Subcutaneous abdominal adipose tissue (tissue), 5 donors: ENCODE results near the gene IER2.
A peak's percentile ranks its signal among the peaks of the same experiment; 100 is the strongest.

Source experiments
- H3K27ac ChIP-seq: one replicate; pipeline ENCODE4 v1.7.0; 2013; ENCODE audit warnings: low read depth, mild to moderate bottlenecking, inconsistent platforms, low read length, moderate library complexity
- H3K27me3 ChIP-seq, 5 donors: one replicate each; pipeline ENCODE4 v1.7.0; 2013; ENCODE audit warnings: low read length in 5 of 5, inconsistent platforms in 1 of 5; ENCODE audit not compliant: control insufficient read depth in 5 of 5, insufficient read depth in 4 of 5
- H3K36me3 ChIP-seq, 5 donors: one replicate each; pipeline ENCODE4 v1.7.0; 2013; ENCODE audit warnings: low read length in 5 of 5; ENCODE audit not compliant: control insufficient read depth in 5 of 5, insufficient read depth in 5 of 5
- H3K4me1 ChIP-seq, 5 donors: one replicate each; pipeline ENCODE4 v1.7.0; 2013; ENCODE audit warnings: low read length in 5 of 5, mild to moderate bottlenecking in 3 of 5, moderate library complexity in 1 of 5; ENCODE audit not compliant: control insufficient read depth in 5 of 5, insufficient read depth in 5 of 5
- H3K4me3 ChIP-seq, 5 donors: one replicate each; pipeline ENCODE4 v1.7.0; 2013; ENCODE audit warnings: low read length in 5 of 5, low read depth in 1 of 5
- H3K9ac ChIP-seq, 5 donors: one replicate each; pipeline ENCODE4 v1.7.0; 2013; ENCODE audit warnings: low read length in 5 of 5, mild to moderate bottlenecking in 4 of 5, moderate library complexity in 3 of 5
- H3K9me3 ChIP-seq, 5 donors: one replicate each; pipeline ENCODE4 v1.7.0; 2013; ENCODE audit warnings: low read length in 5 of 5; ENCODE audit not compliant: control insufficient read depth in 5 of 5
- donor health status: healthy.
- donor health status: healthy.
- donor health status: healthy.
- donor health status: healthy.
- donor health status: healthy.

IER2 gene

DNA sequence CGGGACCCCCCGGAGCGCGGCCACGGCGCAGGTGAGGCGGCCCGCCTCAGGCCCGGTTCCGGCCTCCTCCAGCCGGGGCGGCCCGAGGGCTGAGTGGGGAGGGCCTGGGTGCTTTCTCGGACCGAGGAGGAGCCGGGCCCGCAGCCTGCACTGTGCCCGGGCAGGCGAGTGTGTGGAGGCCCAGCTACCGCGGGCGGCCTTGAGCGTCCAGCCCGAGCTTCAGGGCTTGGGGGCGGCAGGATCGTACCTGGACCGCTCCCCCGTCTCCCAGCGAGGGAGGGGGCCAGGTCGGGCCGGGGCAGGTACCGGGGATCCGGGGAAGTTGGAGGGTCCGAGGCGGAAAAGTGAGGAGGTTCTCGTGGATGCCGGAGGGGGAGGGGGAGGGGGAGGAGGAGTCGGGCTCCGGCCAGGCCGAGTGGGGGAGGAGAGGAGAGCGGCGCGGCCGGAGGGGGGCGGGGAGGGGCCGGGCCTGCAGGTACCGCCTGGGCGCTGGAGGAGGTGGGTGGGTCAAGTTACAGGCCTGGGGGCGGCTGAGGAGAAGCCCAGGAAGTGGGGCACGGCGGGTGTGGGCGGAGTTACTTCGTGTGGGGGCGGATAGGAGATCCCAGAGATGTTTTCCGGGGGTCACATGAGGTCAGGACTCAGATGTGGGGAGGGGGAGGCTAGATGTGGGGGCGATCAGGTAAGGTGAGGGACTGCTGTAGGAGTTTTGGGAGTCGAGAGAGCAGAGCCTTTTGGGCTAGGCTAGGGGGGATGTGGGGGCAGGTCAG is 31.6 kb upstream of the IER2 start:
- Histone ChIP-seq H3K4me3 (peak overlapping the region; percentile 70 to 99 (median 82)), H3K9me3 (no peaks in the 10 kb centered on the region), H3K27ac (no peak overlapping the region), H3K4me1 (peaks cover 14 to 52% (median 47%) of the 10 kb centered on the region in 5 donors), H3K36me3 (peaks cover 0 to 15% (median 6%) of the 10 kb centered on the region in 5 donors), H3K9ac (peak overlapping the region; percentile 44 to 94 (median 84)), H3K27me3 (no peaks in the 10 kb centered on the region)

GRCh38 chr19:13119627-13120026 is 30.6 kb upstream of the IER2 start:
- H3K36me3 ChIP-seq, result peaks cover 0 to 16% (median 6%) of the 10 kb centered on the region in 5 donors
- H3K9ac ChIP-seq, result peak overlapping the region; percentile 12 to 94 (median 76)
- no peaks in the 10 kb centered on the region for H3K27me3 ChIP-seq
- peak overlapping the region in 4 of 5 donors; percentile 70 to 99 (median 85) for H3K4me3 ChIP-seq
- H3K27ac ChIP-seq, result peak overlapping the region; percentile 11
- H3K9me3 ChIP-seq, result no peaks in the 10 kb centered on the region
- peaks cover 14 to 52% (median 47%) of the 10 kb centered on the region in 5 donors for H3K4me1 ChIP-seq

GRCh38 chr19:13120031-13120430 is 30.2 kb upstream of the IER2 start:
- Histone ChIP-seq H3K9ac (peak overlapping the region in 3 of 5 donors; percentile 76 to 94 (median 87)), H3K27ac (no peak overlapping the region), H3K9me3 (no peaks in the 10 kb centered on the region), H3K36me3 (peaks cover 0 to 13% (median 6%) of the 10 kb centered on the region in 5 donors), H3K4me1 (peaks cover 14 to 52% (median 47%) of the 10 kb centered on the region in 5 donors), H3K4me3 (peak overlapping the region in 1 of 5 donors; percentile 99), H3K27me3 (no peaks in the 10 kb centered on the region)

- Histone ChIP-seq H3K36me3 (peaks cover 0 to 10% (median 4%) of the 10 kb centered on the region in 5 donors), H3K27ac (no peak overlapping the region), H3K4me3 (peak overlapping the region in 1 of 5 donors; percentile 35), H3K9ac (peak overlapping the region in 2 of 5 donors; percentile 76 to 94), H3K4me1 (peaks cover 11 to 45% (median 40%) of the 10 kb centered on the region in 5 donors), H3K9me3 (no peaks in the 10 kb centered on the region), H3K27me3 (no peaks in the 10 kb centered on the region)
Observed at GRCh38 chr19:13120817-13121216, 29.4 kb upstream of the IER2 start.

DNA sequence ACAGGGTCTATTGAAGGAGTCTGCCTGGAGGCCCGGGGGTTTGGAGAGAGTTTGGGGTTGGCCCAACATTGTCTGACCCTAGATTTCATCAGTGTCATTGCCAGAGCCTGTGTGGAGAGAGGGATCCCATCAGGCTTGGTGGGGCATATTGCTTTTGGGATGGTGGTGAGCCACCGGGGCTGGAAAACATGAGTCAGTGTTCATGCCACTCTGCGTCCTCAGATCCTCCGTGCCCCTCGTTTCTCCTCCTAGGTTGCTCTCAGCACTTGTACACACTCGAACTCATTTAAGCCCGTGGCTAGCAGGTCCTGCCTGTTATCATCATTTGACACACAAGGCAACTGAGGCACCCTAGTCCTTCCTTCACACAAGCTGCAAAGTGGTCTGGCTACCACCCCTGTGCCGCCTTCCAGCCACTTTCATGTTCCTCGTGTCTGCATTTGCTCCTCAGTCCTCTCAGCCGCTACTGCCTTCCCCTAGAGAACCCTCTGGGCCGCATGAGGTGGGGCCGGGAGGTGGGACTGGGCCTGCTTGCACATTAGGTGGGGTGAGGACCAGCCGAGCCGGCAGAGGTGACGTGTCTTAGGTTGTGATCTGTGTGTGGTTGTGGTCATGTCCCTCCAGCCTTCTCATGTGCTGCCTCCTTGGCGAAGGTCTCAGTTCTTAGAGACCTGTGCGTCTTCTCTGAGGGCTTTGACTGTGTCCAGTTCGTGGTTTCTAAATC is 28.5 kb upstream of the IER2 start:
- Histone ChIP-seq H3K36me3 (peaks cover 0 to 15% (median 8%) of the 10 kb centered on the region in 5 donors), H3K4me3 (no peak overlapping the region), H3K27ac (no peak overlapping the region), H3K9ac (no peak overlapping the region), H3K4me1 (peaks cover 11 to 36% (median 32%) of the 10 kb centered on the region in 5 donors), H3K9me3 (no peaks in the 10 kb centered on the region), H3K27me3 (no peaks in the 10 kb centered on the region)

DNA sequence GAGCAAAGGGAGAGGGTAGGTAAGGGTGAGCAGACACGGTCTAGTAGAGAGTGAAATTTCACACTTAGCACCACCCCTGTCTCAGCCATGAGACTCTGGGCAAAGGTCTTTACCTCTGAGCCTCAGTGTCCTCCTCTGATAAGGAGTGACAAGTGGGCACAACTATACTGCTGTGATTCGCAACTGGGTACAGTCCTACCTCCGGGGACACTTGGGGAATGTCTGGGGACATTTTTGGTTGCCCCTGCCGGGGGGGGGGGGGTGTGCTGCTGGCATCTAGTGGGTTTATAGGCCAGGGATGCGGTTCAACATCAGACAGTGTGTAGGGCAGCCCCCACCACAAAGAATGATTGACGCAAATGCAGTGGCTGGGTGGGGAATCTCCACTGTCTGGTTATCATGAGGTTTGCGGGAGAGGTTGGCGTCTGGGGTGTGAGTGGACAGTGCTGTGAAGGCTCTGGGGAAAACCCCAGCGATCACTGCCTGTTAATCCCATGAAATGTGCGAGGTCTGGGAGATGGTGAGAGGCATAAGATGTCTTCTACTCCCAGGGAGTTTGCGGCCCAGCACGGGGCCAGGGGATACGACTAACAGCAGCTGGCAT is 27.8 kb upstream of the IER2 start:
- no peaks in the 10 kb centered on the region for H3K27me3 ChIP-seq
- H3K4me3 ChIP-seq, result no peak overlapping the region
- H3K4me1 ChIP-seq, result peaks cover 9 to 30% (median 26%) of the 10 kb centered on the region in 5 donors
- H3K36me3 ChIP-seq, result peaks cover 0 to 16% (median 8%) of the 10 kb centered on the region in 5 donors
- H3K9ac ChIP-seq, result no peak overlapping the region
- H3K9me3 ChIP-seq, result no peaks in the 10 kb centered on the region
- H3K27ac ChIP-seq, result no peak overlapping the region

DNA sequence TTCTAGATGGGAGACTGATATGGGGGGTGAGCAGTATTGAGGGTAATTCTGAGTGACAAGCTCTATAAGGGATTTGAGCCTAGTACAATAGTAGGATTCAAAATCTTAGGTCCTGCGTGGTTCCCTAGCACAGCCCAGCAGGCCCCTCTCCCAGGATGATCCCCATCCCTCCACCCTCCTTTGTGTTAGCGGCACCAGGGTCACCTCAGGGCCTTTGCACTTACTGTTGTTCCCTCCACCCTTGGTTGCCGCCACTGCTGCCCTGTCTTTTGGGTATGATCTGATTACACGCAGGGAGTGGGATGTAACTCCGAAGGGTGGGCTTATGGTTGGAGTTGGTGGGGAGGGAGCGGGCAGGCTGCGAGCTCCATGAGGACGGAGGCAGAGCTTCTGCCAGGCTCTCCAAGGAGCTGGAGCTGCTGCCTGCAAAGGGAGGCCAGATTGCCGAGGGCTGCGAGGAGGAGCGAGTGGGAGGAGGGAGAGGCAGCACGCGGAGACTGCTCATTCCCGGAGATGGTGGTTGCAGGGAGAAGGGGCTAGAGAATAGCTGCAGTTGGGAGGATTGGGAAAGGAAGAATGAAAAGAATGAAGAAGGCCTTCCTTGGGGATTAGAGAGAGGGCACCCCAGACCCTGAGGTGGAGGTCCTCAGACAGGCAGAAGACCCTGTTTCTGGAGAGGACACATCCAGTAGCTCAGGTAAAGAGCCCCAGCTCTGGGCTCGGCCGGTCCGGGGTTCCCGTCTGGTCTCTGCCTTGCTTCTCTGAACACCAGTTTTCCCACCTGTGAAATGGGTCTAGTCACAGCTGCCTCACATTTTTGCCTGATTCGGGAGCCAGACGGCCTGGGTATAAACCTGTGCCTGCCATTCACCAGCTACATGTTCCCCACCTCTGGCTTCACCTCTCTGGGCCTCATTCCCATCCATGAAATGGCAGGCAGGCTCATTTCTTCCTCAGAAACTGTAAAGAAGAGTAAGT is 26.9 kb upstream of the IER2 start:
- Histone ChIP-seq H3K36me3 (peaks cover 0 to 16% (median 8%) of the 10 kb centered on the region in 5 donors), H3K4me1 (peaks cover 9 to 24% (median 21%) of the 10 kb centered on the region in 5 donors), H3K9me3 (no peaks in the 10 kb centered on the region), H3K9ac (no peak overlapping the region), H3K27me3 (no peaks in the 10 kb centered on the region), H3K27ac (no peak overlapping the region), H3K4me3 (no peak overlapping the region)

DNA sequence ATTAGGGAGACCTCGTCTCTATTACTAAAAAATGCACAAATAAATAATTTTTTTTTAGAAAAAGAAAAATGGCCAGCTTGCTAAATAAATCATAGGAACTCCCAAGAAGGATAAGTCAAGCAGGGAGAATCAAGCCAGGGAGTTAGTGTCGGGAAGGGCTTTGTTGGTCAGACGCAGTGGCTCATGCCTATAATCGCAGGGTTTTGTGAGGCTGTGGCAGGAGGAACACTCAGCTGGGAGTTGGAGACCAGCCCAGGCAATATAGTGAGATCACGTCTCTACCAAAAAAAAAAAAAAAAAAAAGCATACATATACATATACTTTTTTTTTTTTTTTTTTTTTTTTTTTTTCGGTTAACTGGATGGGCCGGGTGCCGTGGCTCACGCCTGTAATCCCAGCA is 23.2 kb upstream of the IER2 start:
- Histone ChIP-seq H3K9me3 (no peaks in the 10 kb centered on the region), H3K4me1 (peaks cover 0 to 5% (median 0%) of the 10 kb centered on the region in 5 donors), H3K36me3 (peaks cover 0 to 10% (median 6%) of the 10 kb centered on the region in 5 donors), H3K27me3 (no peaks in the 10 kb centered on the region), H3K4me3 (no peak overlapping the region), H3K27ac (no peak overlapping the region), H3K9ac (no peak overlapping the region)
